ENCODE data around the gene ROPN1.
"Not testable (repeated sequence)": the region's sequence is repeated elsewhere in the genome, so short reads cannot be mapped to it uniquely, and the experiment has no call there.

Gene ROPN1

GRCh38 chr3:123991730-123992588, at the start of gene ROPN1:
TSS of gene ROPN1 (minus strand) at chr3:123992124. CDS start at chr3:123980481, 11,643 bp downstream.
- DNase-seq = not testable (repeated sequence)

- no peak for DNase-seq
Observed at GRCh38 chr3:124041553-124041952, 49.6 kb upstream of the ROPN1 start.

GRCh38 chr3:124037326-124037725, 45.4 kb upstream of the ROPN1 start:
- no peak for DNase-seq

- not testable (repeated sequence) for DNase-seq
Observed at GRCh38 chr3:124036214-124036613, 44.3 kb upstream of the ROPN1 start.

GRCh38 chr3:124035463-124036121, 43.7 kb upstream of the ROPN1 start:
- no peak for DNase-seq

- no peak for DNase-seq
Observed at GRCh38 chr3:124034844-124035152, 42.9 kb upstream of the ROPN1 start.

- no peak for DNase-seq
Observed at GRCh38 chr3:124034016-124034843, 42.3 kb upstream of the ROPN1 start.

GRCh38 chr3:124033360-124034015, 41.6 kb upstream of the ROPN1 start, which contains the start of gene KALRN:
TSS of gene KALRN (plus strand) at chr3:124033369.
- DNase-seq = no peak

GRCh38 chr3:124032881-124033359, 41.0 kb upstream of the ROPN1 start:
- DNase-seq = peak; percentile 74

- peak; percentile 78 for DNase-seq
Observed at GRCh38 chr3:124032311-124032880, 40.5 kb upstream of the ROPN1 start.

GRCh38 chr3:124026516-124026915, 34.6 kb upstream of the ROPN1 start:
- DNase-seq = no peak

GRCh38 chr3:124023531-124023930, 31.6 kb upstream of the ROPN1 start:
- not testable (repeated sequence) for DNase-seq

GRCh38 chr3:124019291-124019690, 27.4 kb upstream of the ROPN1 start:
- no peak for DNase-seq

GRCh38 chr3:124017502-124017901, 25.6 kb upstream of the ROPN1 start:
- not testable (repeated sequence) for DNase-seq

GRCh38 chr3:124016483-124016882, 24.6 kb upstream of the ROPN1 start:
- DNase-seq = not testable (repeated sequence)

- no peak for DNase-seq
Observed at GRCh38 chr3:124014366-124014942, 22.5 kb upstream of the ROPN1 start.

- not testable (repeated sequence) for DNase-seq
Observed at GRCh38 chr3:124008321-124008720, 16.4 kb upstream of the ROPN1 start.

- no peak for DNase-seq
Observed at GRCh38 chr3:124007186-124007585, 15.3 kb upstream of the ROPN1 start.

- not testable (repeated sequence) for DNase-seq
Observed at GRCh38 chr3:124002405-124003079, 10.6 kb upstream of the ROPN1 start.

GRCh38 chr3:124001366-124001765, 9.4 kb upstream of the ROPN1 start:
- DNase-seq = not testable (repeated sequence)

- DNase-seq = no peak
Observed at GRCh38 chr3:123997543-123997942, 5.6 kb upstream of the ROPN1 start.
